Choroid plexus epithelial cell (primary cell): ENCODE data around the gene DPP9.

Experiments used
- DNase-seq: peaks from one replicate; pipeline ENCODE4 v3.0.0-alpha.2; 2010; ENCODE audit warnings: low read depth
- H3K4me3 ChIP-seq: 2 replicates; pipeline ENCODE4 v1.5.1; 2011; ENCODE audit warnings: low read depth, mild to moderate bottlenecking, control low read depth, low read length, moderate library complexity
- TF ChIP-seq, protein P1 (sequence below): conservative IDR thresholded peaks from 2 replicates; pipeline ENCODE4 v1.5.1; 2011; ENCODE audit warnings: low read depth, mild to moderate bottlenecking, control low read depth, inconsistent platforms, low read length, moderate library complexity

The DPP9 gene

DNA sequence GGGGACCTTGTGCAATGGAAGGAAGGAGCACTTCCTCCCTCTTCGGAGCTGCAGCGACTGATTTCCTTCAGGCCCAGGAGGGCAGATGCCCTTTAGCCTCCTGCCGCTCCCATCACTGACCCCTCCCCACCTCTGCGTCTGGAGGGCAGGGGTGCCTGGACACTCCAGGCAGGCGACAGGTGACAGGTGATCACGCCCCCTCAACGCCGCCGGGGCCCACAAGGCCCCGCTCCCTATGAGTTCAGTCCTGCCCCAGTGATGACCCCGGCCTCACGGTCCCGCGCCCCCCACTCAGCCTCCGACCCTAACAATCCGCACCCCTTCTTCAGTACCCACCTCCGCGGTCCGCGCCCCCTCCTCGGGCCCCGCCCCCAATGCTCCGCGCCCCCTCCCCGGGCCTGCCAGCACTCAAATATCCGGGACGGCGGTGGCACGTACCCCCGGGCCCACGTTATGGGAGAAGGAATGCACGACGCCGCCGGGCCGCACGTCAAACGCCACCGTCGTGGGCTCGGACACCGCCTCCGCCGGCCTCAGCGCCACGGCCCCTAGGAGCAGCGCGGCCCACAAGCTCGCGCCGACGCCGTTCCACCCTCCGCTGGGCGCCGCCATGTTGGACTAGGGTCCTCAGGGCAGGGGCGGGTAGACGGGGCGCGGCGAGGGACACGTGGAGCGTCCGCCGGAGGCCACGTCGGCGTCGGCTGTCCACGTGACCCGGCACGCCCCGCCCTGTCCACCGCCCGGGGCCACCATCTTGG is 53.7 kb downstream of the DPP9 start, which contains the start of gene MYDGF:
TSS of gene MYDGF (minus strand) at position 620 of the 758 bp plus-strand sequence. CDS start at position 612, 8 bp downstream.
- peak within 1 kb of the TSS; percentile 91 for H3K4me3 ChIP-seq
- TF ChIP-seq, protein P1, sequence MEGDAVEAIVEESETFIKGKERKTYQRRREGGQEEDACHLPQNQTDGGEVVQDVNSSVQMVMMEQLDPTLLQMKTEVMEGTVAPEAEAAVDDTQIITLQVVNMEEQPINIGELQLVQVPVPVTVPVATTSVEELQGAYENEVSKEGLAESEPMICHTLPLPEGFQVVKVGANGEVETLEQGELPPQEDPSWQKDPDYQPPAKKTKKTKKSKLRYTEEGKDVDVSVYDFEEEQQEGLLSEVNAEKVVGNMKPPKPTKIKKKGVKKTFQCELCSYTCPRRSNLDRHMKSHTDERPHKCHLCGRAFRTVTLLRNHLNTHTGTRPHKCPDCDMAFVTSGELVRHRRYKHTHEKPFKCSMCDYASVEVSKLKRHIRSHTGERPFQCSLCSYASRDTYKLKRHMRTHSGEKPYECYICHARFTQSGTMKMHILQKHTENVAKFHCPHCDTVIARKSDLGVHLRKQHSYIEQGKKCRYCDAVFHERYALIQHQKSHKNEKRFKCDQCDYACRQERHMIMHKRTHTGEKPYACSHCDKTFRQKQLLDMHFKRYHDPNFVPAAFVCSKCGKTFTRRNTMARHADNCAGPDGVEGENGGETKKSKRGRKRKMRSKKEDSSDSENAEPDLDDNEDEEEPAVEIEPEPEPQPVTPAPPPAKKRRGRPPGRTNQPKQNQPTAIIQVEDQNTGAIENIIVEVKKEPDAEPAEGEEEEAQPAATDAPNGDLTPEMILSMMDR, result no peak
- DNase-seq, result peak; percentile 94

GRCh38 chr19:4664642-4665041 is 59.0 kb downstream of the DPP9 start:
- no peak overlapping the region for H3K4me3 ChIP-seq
- TF ChIP-seq, protein P1, result no peak
- no peak for DNase-seq

- H3K4me3 ChIP-seq, result no peak overlapping the region
- no peak for DNase-seq
- TF ChIP-seq, protein P1, result no peak
Measured at GRCh38 chr19:4662812-4663211, 60.8 kb downstream of the DPP9 start.

GRCh38 chr19:4662020-4662695 is 61.5 kb downstream of the DPP9 start:
- H3K4me3 ChIP-seq, result no peak overlapping the region
- TF ChIP-seq, protein P1, result no peak
- no peak for DNase-seq

- TF ChIP-seq, protein P1, result no peak
- H3K4me3 ChIP-seq, result no peak overlapping the region
- DNase-seq, result no peak
Measured at GRCh38 chr19:4660993-4661392, 62.6 kb downstream of the DPP9 start.

DNA sequence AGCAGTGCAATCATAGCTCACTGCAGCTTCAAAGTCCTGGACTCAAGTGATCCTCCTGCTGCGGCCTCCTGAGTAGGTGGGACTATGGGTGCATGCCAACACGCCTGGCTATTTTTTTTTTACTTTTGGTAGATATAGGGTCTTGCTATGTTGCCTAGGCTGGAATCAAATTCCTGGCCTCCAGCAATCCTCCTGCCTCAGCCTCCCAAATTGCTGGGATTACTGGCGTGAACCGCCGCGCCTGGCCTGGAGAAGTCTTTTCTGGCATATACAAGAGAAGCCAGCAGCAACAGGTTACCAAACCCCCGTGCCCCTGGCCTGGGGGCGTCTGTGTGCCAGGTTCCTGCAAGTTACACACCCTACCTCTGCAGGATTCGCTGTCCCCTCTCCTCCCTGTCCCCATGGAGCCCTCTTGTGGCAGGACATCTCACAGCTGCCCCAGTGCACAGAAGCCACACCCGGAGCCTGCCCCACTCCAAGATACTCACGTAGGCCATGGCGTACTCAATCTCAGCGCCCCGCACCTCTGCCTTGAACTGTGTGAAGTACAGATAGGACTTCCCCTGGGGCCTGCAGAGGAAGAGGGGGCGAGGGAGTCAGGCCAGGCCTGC is 63.4 kb downstream of the DPP9 start:
- TF ChIP-seq, protein P1, result peak; percentile 32
- H3K4me3 ChIP-seq, result no peak overlapping the region
- DNase-seq, result no peak
